Measurements from ENCODE around the gene OR8K1. TPM values are rescaled to one million over a fixed set of nuclear protein-coding genes. Genes with fewer than 3 reads are reported as not detected.

OR8K1 gene
- total and polyA plus RNA-seq, 9 of the 15 experiments (the other 6 are each of a cell fraction or from before 2014, with no cell fraction given) = not detected

DNA sequence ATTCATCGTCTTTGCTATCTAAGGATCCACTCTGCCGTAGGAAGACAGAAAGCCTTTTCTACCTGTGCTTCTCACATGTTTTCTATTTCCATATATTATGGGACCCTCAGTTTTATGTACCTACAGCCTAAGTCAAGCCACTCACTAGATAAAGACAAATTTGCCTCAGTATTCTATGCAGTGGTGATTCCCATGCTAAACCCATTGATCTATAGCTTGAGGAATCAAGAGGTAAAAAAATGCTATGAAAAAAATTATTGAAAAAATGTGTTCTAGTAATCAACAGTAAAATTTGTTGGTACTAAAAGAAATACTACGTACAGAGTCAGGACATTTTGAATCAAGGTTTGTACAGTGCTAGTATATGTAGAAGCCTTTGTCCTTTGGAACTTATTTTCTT is 48.5 kb downstream of the OR8K1 start:
- intact Hi-C loops (cut with micrococcal nuclease) = no loop called here
- Histone ChIP-seq H3K79me2 (ENCODE audit: control insufficient read depth, insufficient read depth, low read length) (no peaks in the 10 kb centered on the region), H3K4me3 (no peak overlapping the region), H3K27me3 (ENCODE audit: control insufficient read depth in 2 of 2, insufficient read depth in 2 of 2, low read length in 2 of 2) (no peaks in the 10 kb centered on the region), H3K9me1 (ENCODE audit: control insufficient read depth, insufficient read depth, low read length) (no peaks in the 10 kb centered on the region), H2AFZ (ENCODE audit: low read depth, low read length) (no peak overlapping the region), H3K36me3 (ENCODE audit: control insufficient read depth, insufficient read depth, low read length) (no peaks in the 10 kb centered on the region), H3K9ac (ENCODE audit: insufficient read depth in 1 of 2, low read depth in 2 of 2, low read length in 2 of 2) (no peak overlapping the region), H4K20me1 (replicated peaks; ENCODE audit: control insufficient read depth, insufficient read depth, low read length) (no peaks in the 10 kb centered on the region), H3K9me3 (replicated peaks; ENCODE audit: control insufficient read depth, insufficient read depth, low read depth, low read length) (no peaks in the 10 kb centered on the region), H3K27ac (ENCODE audit: extremely low read depth, low read depth, low read length) (no peak overlapping the region), H3K4me1 (replicated peaks in 1 of 2; ENCODE audit: control insufficient read depth in 2 of 2, insufficient read depth in 2 of 2, low read length in 2 of 2) (no peaks in the 10 kb centered on the region), H3K4me2 (ENCODE audit: insufficient read depth, low read length) (no peak overlapping the region)
- in situ Hi-C loops (cut with MboI) = no loop called here
- 0% methylated on average over 3 of the region's 3 CpGs for WGBS (ENCODE audit: insufficient coverage, low coverage, missing lambda C conversion rate)
- CTCF ChIA-PET (ENCODE audit: low intra/inter-chr PET ratio) = no interaction called here
- ATAC-seq (no peak), FAIRE-seq (no peak), DNase-seq (ENCODE audit: extremely low read depth in 1 of 4, low spot score in 3 of 4) (no peak)
- TF ChIP-seq ZNF57 (CRISPR knock-in tag; IDR thresholded peaks at IDR 0.05) = no peak
- no peak for TF ChIP-seq TAF7 (tag; IDR thresholded peaks at IDR 0.05)
- TF ChIP-seq ZNF41 (CRISPR knock-in tag; conservative IDR thresholded peaks at IDR 0.05) = no peak
- BruUV-seq (replicated peaks) = no TSS peak
- POLR2A ChIA-PET = no interaction called here

- Histone ChIP-seq H3K79me2 (ENCODE audit: control insufficient read depth, insufficient read depth, low read length) (no peaks in the 10 kb centered on the region), H3K9me3 (replicated peaks; ENCODE audit: control insufficient read depth, insufficient read depth, low read depth, low read length) (no peaks in the 10 kb centered on the region), H3K9ac (ENCODE audit: insufficient read depth in 1 of 2, low read depth in 2 of 2, low read length in 2 of 2) (no peak overlapping the region), H3K36me3 (ENCODE audit: control insufficient read depth, insufficient read depth, low read length) (no peaks in the 10 kb centered on the region), H3K4me3 (no peak overlapping the region), H3K9me1 (ENCODE audit: control insufficient read depth, insufficient read depth, low read length) (no peaks in the 10 kb centered on the region), H3K27ac (ENCODE audit: extremely low read depth, low read depth, low read length) (no peak overlapping the region), H3K27me3 (ENCODE audit: control insufficient read depth in 2 of 2, insufficient read depth in 2 of 2, low read length in 2 of 2) (no peaks in the 10 kb centered on the region), H3K4me1 (replicated peaks in 1 of 2; ENCODE audit: control insufficient read depth in 2 of 2, insufficient read depth in 2 of 2, low read length in 2 of 2) (no peaks in the 10 kb centered on the region), H2AFZ (ENCODE audit: low read depth, low read length) (no peak overlapping the region), H3K4me2 (ENCODE audit: insufficient read depth, low read length) (no peak overlapping the region), H4K20me1 (replicated peaks; ENCODE audit: control insufficient read depth, insufficient read depth, low read length) (no peaks in the 10 kb centered on the region)
- ChIA-PET CTCF (ENCODE audit: low intra/inter-chr PET ratio) (no interaction called here), POLR2A (no interaction called here)
- intact Hi-C loops (cut with micrococcal nuclease) = no loop called here
- in situ Hi-C loops (cut with MboI) = no loop called here
- DNase-seq (ENCODE audit: extremely low read depth in 1 of 4, low spot score in 3 of 4) = no peak
- no TSS peak for BruUV-seq (replicated peaks)
- 0% methylated on average over 3 of the region's 3 CpGs for WGBS (ENCODE audit: insufficient coverage, low coverage, missing lambda C conversion rate)
- no peak for FAIRE-seq
- no peak for ATAC-seq
- no peak for TF ChIP-seq ZNF140 (CRISPR knock-in tag; IDR thresholded peaks at IDR 0.05)
- TF ChIP-seq ZNF584 (CRISPR knock-in tag; IDR thresholded peaks at IDR 0.05; ENCODE audit: low read depth) = no peak
- TF ChIP-seq GTF2A2 (tag; IDR thresholded peaks at IDR 0.05) = no peak
- no peak for TF ChIP-seq NR1H2 (CRISPR knock-in tag; IDR thresholded peaks at IDR 0.05)
- TF ChIP-seq THAP12 (CRISPR knock-in tag; IDR thresholded peaks at IDR 0.05) = no peak
- TF ChIP-seq TCFL5 (CRISPR knock-in tag; conservative IDR thresholded peaks at IDR 0.05) = no peak
- no peak for TF ChIP-seq BRCA1 (IDR thresholded peaks at IDR 0.05)
- no peak for TF ChIP-seq BRCA1 (CRISPR knock-in tag; IDR thresholded peaks at IDR 0.05)
- no peak for TF ChIP-seq MXI1 (IDR thresholded peaks at IDR 0.05; ENCODE audit: low read depth, low read length)
- TF ChIP-seq KLF1 (tag; IDR thresholded peaks at IDR 0.05) = no peak
- TF ChIP-seq ESRRA (IDR thresholded peaks at IDR 0.05; ENCODE audit: borderline replicate concordance, low read depth) = no peak
- TF ChIP-seq ARID3B (CRISPR knock-in tag; IDR thresholded peaks at IDR 0.05; ENCODE audit: borderline replicate concordance) = no peak
- no peak for TF ChIP-seq U2AF1 (optimal IDR thresholded peaks at IDR 0.05; ENCODE audit: low read depth, low read length)
These were observed 50.2 kb downstream of the OR8K1 start for GRCh38 chr11:56396047-56396446.

Measured in K562 (cell line).